Left renal cortex interstitium (tissue), 4 donors: ENCODE data around the gene NRIP2. TPM values are rescaled to one million over a fixed set of nuclear protein-coding genes. Genes with fewer than 3 reads are reported as not detected.

ENCODE experiments used
- DNase-seq, 4 donors: peaks; one replicate each; pipeline ENCODE4 v3.0.0-alpha.2; 2013; ENCODE audit warnings: low read depth in 4 of 4, low spot score in 2 of 4, missing footprints in 1 of 4
- polyA plus RNA-seq, 4 donors: library from polyadenylated mRNA; unstranded; fragments of 120-200 nt; gene quantifications; one replicate each; pipeline ENCODE4 v1.2.1, GENCODE V29; 2013; ENCODE audit not compliant: insufficient read length in 4 of 4

Gene NRIP2
- polyA plus RNA-seq, 4 donors, result 31.1 to 39.5 (median 34.3) TPM

GRCh38 chr12:2812290-2813213, 22.3 kb downstream of the NRIP2 start, which contains the start of gene ITFG2:
Gene ITFG2, plus strand, starts transcription at chr12:2812668. Its CDS starts 93 bp downstream, at chr12:2812761.
- DNase-seq, result peak; percentile 98 to 100 (median 99)

DNA sequence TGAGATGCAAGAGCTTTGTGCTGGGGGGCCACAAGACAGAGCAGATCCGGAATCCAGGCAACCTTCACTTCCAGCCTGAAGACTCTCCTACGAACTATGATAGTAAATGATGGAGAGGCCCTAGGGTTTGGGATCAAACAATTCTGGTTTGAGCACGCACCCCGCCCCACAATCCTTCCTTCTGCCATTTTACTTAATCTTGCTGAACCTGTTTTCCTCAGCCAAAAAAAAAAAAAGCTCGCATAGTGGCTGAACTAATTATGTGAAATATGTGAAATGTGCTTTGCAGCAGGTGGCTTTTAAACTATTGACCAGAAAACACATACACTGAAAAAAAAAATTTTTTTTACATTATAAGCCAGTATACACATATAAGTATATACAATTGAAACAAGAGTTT, 23.0 kb downstream of the NRIP2 start:
- no peak for DNase-seq

- no peak for DNase-seq
Observed at GRCh38 chr12:2806700-2807099, 28.1 kb downstream of the NRIP2 start.

- DNase-seq, result no peak
Observed at GRCh38 chr12:2805143-2805520, 29.7 kb downstream of the NRIP2 start.

DNA sequence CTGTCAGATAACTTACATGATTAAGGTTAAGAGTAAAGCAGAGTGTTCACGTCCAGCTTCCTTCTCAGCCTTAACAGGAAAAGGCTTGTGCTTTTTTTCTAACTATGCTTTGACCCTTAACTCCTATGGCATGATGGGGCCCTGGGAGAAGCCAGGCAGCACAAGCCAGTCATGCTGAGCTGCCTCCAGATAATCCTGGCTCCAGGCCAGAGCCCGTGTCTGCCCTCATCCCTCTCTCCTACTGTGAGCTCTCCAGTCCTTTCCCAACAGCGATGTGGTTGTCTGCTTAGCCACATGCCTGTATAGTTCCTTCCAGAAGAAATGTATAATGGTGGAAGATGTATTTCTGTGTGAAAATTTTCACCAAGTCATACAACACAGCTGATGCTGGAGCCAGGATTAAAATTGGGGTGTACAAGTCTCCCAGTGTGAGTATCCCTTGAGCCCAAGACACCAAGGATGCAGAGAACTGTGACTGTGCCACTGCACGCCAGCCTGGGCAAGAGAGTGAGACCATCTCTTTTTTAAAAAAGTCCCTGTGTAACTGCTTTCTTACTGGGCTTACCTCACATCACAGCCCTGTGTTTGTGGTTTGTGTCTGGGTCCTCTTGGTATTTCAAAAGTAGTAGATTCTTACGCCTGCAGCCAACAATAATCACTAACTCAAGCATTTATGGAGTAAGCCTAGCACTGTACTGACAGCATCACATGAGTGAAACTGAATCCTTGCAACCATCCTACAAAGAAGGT, 30.3 kb downstream of the NRIP2 start:
- no peak for DNase-seq

DNA sequence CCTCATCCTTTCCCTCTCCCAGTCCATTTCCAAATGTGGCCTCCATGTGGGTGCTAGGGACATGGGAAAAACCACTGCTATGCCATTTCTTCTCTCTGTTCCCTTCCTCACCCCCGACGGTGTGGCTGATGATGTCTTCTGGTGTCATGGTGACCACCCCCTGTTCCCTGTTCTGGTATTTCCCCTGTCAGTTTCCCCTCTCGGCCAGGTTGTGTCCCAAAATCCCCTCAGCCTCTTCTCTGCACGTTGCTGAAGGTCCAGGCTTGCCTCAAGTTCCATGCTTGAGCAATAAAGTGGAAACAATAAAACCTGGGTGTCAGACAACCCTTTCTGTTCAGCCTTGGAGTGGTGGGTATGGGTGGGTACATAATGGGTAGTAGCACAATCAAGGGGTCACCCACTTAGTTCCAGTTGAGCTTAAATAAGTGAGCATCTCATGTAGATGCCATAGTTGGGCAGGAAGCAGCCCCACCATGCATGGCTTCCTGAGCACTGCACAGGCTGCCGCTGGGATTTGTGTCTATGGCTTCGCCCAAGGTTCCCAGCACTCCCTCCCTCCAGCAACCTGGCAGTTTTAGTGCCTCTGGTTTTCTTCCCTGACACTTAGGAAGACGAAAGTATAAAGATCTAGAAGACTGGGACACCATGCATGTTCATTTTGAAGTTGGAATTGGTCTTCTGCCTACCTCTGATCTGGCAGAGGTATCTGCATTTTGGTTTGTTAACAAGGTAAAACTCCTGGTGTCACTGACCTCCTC, 31.0 kb downstream of the NRIP2 start:
- DNase-seq, result no peak

- no peak for DNase-seq
Observed at GRCh38 chr12:2801044-2801783, 33.6 kb downstream of the NRIP2 start.

DNA sequence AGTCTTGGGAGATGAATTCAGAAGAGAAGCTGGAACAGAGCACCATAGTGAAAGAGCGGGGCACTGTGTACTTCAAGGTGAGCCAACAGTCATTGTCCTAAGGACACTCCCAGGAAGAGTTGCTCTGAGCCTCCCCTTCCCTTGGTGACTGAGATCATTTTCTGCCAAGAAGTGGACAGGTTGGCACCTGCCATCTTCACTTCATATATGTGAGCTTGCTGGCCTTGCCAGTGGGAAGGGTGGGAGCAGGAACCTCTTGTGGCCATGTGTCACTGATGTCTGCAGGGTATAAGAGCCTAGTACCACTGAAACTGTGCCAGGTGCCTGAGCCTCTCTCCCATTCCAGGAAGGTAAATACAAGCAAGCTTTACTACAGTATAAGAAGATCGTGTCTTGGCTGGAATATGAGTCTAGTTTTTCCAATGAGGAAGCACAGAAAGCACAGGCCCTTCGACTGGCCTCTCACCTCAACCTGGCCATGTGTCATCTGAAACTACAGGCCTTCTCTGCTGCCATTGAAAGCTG, 34.7 kb downstream of the NRIP2 start:
- DNase-seq, result no peak

GRCh38 chr12:2797721-2798418, 37.0 kb downstream of the NRIP2 start:
- no peak for DNase-seq

DNA sequence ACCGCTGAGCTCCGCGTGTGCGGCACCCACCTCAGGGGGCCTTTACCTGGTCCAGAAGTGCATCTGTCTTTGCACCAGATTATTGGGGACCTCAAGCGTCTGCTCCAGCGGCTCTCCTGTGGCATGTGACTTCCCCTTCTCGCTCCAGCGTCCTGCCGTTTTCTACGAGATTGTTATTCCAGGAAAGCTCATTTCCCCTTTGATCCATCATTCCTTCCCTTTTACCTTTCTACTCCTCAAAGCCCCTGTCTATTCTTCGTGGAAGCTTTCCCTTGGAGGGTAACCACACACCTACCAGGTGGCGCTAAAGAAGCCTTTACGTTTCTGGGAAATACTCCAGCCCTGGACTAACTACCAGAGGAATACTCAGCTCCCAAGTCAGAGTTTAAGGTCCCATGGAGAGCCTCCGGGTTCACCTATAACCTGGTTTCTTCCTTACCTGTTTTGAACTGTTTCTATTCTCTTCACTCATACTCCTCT, 38.6 kb downstream of the NRIP2 start:
- no peak for DNase-seq

- no peak for DNase-seq
Observed at GRCh38 chr12:2795291-2796186, 39.3 kb downstream of the NRIP2 start.

GRCh38 chr12:2794736-2795289, 40.0 kb downstream of the NRIP2 start, which contains the start of gene FKBP4:
Gene FKBP4, plus strand, starts transcription at chr12:2794970. Its CDS starts 170 bp downstream, at chr12:2795140.
- DNase-seq, result peak in 2 of 4 donors; percentile 77 to 81

DNA sequence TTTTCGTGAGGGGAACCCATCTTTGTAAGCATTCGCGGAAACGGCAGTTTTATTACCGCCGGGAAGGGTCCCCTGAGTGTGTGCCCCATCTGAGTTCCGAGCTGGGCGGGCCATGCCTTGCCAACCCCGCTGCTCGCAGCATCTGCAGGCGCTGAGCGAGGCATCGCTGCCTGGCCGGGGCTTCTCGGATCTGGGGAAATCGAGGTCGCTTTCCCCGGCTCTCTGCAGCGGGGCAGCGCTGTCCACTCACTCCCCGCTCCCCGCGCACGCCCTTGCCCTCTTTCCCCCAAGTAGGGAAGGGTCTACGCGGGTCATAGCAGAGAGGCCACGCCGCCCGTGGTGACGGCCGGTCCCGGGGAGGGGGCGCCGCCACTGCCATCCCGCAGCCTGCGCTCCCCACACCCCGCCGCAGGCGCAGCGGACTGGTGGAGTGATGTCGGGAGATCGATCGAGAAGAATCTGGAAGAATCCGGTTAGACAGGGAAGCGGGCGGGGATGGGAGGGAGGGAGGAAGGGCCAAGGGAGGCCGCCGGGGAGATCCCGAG, 40.6 kb downstream of the NRIP2 start:
- DNase-seq, result no peak

DNA sequence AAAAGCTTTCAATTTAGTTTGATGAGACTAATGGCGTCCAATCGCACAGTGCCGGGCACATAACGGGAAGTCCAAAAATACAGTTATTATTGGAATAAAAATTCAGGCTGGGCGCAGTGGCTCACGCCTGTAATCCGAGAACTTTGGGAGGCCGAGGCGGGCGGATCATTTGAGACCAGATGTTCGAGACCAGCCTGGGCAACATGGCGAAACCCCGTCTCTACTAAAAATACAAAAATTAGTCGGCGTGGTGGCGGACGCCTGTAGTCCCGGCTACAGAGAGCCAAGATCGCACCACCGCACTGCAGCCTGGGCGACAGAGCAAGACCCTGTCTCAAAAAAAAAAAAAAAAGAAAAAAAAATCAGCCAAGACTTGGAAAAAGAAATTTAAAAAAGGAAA, 41.3 kb downstream of the NRIP2 start:
- DNase-seq, result no peak

DNA sequence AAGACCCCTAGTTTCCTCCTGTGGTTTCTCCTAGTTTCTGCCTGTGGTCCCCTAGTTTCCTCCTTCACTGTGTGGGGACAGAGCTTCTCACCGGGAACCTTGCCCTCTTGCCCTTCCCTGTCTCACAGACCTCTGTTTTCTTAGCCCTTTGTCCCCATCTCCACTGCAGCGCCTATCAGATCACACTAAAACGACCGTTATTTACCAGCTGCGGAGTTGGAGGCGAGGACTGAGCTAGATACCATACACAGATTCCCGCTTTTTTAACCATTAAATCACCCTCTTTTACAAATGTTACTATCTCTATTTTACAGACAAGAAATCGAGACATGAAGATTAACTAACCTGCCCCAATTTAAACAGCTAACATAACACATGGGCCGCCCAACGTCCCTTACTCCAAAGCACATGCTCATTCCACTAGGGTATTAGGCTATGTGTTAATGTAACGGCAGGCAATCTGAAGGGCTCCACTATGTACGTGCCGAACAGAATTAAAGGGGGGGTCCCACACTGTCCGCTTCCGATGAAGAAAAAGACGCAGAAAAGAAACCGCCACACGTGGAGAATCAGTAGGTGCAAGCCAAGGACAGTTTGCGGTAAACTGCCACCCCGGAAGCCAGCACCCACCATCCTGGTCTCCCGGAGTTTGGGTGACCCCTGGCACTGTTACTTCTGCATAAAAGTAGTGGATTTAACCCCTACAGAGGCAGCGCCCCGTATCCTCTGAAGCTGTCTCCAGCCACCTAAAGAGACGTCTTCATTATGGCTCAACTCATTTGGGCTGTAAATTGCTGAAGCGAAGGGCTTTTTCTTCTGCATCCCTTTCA, 41.9 kb downstream of the NRIP2 start:
- DNase-seq, result no peak

DNA sequence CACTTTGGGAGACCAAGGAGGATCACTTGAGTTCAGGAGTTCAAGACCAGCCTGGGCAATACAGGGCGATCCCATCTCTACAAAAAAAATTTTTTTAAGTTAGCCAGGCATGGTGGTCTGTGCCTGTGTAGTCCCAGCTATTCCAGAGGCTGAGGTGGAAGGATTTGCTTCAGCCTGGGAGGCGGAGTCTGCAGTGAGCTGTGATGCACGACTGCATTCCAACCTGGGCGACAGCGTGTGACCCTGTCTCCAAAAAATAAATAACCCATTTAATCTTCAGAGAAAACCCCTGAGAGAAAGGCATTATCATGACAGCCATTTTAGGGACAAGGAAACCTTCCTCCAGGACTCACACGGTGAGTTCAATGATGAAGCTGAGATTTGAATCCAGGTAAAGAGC, 43.7 kb downstream of the NRIP2 start:
- no peak for DNase-seq

DNA sequence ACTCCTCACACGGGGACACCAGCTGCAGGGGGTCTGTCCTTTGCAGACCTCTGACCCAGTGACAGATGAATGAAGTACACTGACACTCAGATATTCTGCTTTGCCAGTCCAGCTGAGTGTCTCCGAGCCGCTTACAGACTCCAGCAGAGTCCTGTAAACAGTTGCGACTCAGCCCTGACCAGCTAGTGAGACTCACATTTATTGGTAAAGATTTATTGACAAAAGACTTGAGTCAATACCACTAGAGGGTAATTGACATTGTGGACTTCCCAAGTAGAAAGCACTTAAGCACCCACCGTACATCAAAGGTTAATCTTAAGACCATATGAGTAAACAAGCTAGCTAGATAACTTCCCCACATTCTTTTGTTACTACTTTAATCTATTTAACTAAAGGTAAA, 49.8 kb downstream of the NRIP2 start:
- DNase-seq, result no peak
